ENCODE data around the gene LSP1. TPM values are rescaled to one million over a fixed set of nuclear protein-coding genes. Genes with fewer than 3 reads are reported as not detected.

Gene LSP1
- total and polyA plus RNA-seq, 2 of the 13 experiments (the other 11 are each of a cell fraction or from before 2014, with no cell fraction given) = 0.59 to 1.00 TPM

- Histone ChIP-seq H3K9me3 (ENCODE audit: low read length) (no peaks in the 10 kb centered on the region), H3K27ac (ENCODE audit: extremely low read length, insufficient read depth, low read length) (no peak overlapping the region), H3K27me3 (ENCODE audit: control insufficient read depth in 1 of 2, insufficient read depth in 2 of 2, low read length in 2 of 2) (peaks cover 0 to 2% of the 10 kb centered on the region in 2 experiments; a peak in 1 of 5 replicates), H3K9ac (ENCODE audit: insufficient read depth, low read depth, low read length) (no peak overlapping the region), H3K4me3 (replicated peaks in 1 of 3; ENCODE audit: insufficient read depth in 1 of 3, low read depth in 2 of 3, low read length in 3 of 3) (peak overlapping the region in 1 of 3 experiments; percentile 32; a peak in 1 of 6 replicates), H3K4me2 (ENCODE audit: low read depth, low read length) (peak overlapping the region; percentile 48), H4K20me1 (ENCODE audit: insufficient read depth, low read length) (no peaks in the 10 kb centered on the region), H3K36me3 (replicated peaks in 1 of 2; ENCODE audit: control insufficient read depth in 1 of 2, insufficient read depth in 2 of 2, low read length in 2 of 2) (no peaks in the 10 kb centered on the region), H3K79me2 (ENCODE audit: insufficient read depth, low read length) (no peaks in the 10 kb centered on the region), H3K4me1 (ENCODE audit: insufficient read depth, low read length) (peaks cover 78% of the 10 kb centered on the region), H2AFZ (ENCODE audit: low read length) (no peak overlapping the region)
- intact Hi-C loops (cut with micrococcal nuclease; ENCODE audit: unreplicated experiment) = no loop called here
- DNase-seq (ENCODE audit: low spot score) (peak; percentile 70), ATAC-seq (peak; percentile 14), FAIRE-seq (no peak)
- CTCF ChIA-PET (ENCODE audit: low intra/inter-chr PET ratio, low total read pairs) = interaction anchor here (0.7 to 4.0 kb wide), 3 partner anchors 175 to 324 kb away, joined by 3 to 56 read pairs (median 5); no protein-coding TSS in a partner anchor
- 97% methylated on average over 6 of the region's 27 CpGs for WGBS (ENCODE audit: low lambda C conversion rate)
- in situ Hi-C loops (cut with HindIII; ENCODE audit: extremely low pct_ligation_motif_present, low pct_unique_long_range_greater_than_20kb) = no loop called here
- POLR2A ChIA-PET = interaction anchor here (1.8 kb wide), 1 partner anchor 136 kb away, joined by 6 read pairs; no protein-coding TSS in a partner anchor
- BruUV-seq (replicated peaks) = no TSS peak
- TF ChIP-seq CREB1 (IDR thresholded peaks at IDR 0.05) (no peak), CREB1 (CRISPR knock-in tag; IDR thresholded peaks at IDR 0.05) (no peak), SYNCRIP (IDR thresholded peaks at IDR 0.05; ENCODE audit: insufficient read depth, low read depth, low read length) (no peak), ZSCAN12 (CRISPR knock-in tag; IDR thresholded peaks at IDR 0.05) (no peak), ZNF121 (CRISPR knock-in tag; IDR thresholded peaks at IDR 0.05) (no peak), STAT6 (CRISPR knock-in tag; IDR thresholded peaks at IDR 0.05; ENCODE audit: borderline replicate concordance) (no peak), MYPOP (CRISPR knock-in tag; IDR thresholded peaks at IDR 0.05) (no peak), NR2C2 (CRISPR knock-in tag; IDR thresholded peaks at IDR 0.05; ENCODE audit: borderline replicate concordance) (no peak), SALL2 (CRISPR knock-in tag; IDR thresholded peaks at IDR 0.05) (no peak), DNMT3B (CRISPR knock-in tag; conservative IDR thresholded peaks at IDR 0.05) (no peak), ZNF619 (CRISPR knock-in tag; IDR thresholded peaks at IDR 0.05) (no peak), RBFOX2 (IDR thresholded peaks at IDR 0.05; ENCODE audit: low read depth, low read length) (no peak), TFDP1 (CRISPR knock-in tag; IDR thresholded peaks at IDR 0.05; ENCODE audit: borderline replicate concordance) (peak; percentile 42; the same call in 1 of the 2 replicates), MXD3 (CRISPR knock-in tag; IDR thresholded peaks at IDR 0.05) (no peak), ZNF766 (CRISPR knock-in tag; IDR thresholded peaks at IDR 0.05; ENCODE audit: borderline replicate concordance) (no peak), GTF3A (CRISPR knock-in tag; conservative IDR thresholded peaks at IDR 0.05) (no peak), SP4 (CRISPR knock-in tag; IDR thresholded peaks at IDR 0.05) (peak; percentile 53; the same call in 1 of the 2 replicates), MAFK (conservative IDR thresholded peaks at IDR 0.05 in 1 of 2, IDR thresholded peaks at IDR 0.05 in 1 of 2; ENCODE audit: low read length in 2 of 2) (no peak), ZNF331 (CRISPR knock-in tag; IDR thresholded peaks at IDR 0.05) (no peak; the same call in 1 of the 2 replicates), ZNF136 (CRISPR knock-in tag; IDR thresholded peaks at IDR 0.05; ENCODE audit: low read depth) (0 out of 2 replicates have a peak, but pooled peaks have one; percentile 28)
Measured at GRCh38 chr11:1827095-1827813, 25.6 kb upstream of the LSP1 start.

Measured in HepG2 (cell line).